Epithelial cell of proximal tubule (primary cell): Measurements from ENCODE around the gene FBXL7. TPM values are rescaled to one million over a fixed set of nuclear protein-coding genes. Genes with fewer than 3 reads are reported as not detected.

Experiments used
- DNase-seq: peaks from one replicate; pipeline ENCODE4 v3.0.0-alpha.2; 2011; ENCODE audit warnings: low read depth
- H3K4me3 ChIP-seq: 2 replicates; pipeline ENCODE4 v1.5.1; 2011; ENCODE audit warnings: low read depth, mild to moderate bottlenecking, low read length
- total RNA-seq: library from RNA; depleted of rRNA; stranded (reverse); fragments of >200 nt; gene quantifications from 2 replicates; pipeline ENCODE4 v1.2.3, GENCODE V29; 2015
- TF ChIP-seq, protein P1 (sequence below): conservative IDR thresholded peaks from 2 replicates; pipeline ENCODE4 v1.5.1; 2012; ENCODE audit warnings: low read depth, mild to moderate bottlenecking, low read length

The FBXL7 gene
- total RNA-seq, 1 donor from 2014 or later = 5.6 TPM

DNA sequence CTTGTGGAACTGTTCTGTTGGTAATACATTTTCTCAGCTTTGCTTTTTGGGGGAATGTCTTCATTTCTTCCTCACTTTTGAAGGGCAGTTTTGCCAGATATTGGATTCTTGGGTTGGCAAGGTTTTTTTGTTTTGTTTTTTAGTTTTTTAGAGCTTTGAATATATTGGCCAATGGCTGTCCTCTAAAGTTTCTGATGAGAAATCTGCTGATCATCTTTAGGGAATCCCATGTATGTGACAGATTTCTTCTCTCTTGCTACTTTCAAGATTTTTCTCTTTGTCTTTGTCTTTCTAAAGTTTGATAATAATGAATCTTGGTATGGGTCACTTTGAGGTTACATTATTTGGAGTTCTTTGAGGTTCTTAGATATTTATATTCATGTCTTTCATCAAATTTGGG lies 227.4 kb downstream of the FBXL7 start:
- TF ChIP-seq, protein P1, sequence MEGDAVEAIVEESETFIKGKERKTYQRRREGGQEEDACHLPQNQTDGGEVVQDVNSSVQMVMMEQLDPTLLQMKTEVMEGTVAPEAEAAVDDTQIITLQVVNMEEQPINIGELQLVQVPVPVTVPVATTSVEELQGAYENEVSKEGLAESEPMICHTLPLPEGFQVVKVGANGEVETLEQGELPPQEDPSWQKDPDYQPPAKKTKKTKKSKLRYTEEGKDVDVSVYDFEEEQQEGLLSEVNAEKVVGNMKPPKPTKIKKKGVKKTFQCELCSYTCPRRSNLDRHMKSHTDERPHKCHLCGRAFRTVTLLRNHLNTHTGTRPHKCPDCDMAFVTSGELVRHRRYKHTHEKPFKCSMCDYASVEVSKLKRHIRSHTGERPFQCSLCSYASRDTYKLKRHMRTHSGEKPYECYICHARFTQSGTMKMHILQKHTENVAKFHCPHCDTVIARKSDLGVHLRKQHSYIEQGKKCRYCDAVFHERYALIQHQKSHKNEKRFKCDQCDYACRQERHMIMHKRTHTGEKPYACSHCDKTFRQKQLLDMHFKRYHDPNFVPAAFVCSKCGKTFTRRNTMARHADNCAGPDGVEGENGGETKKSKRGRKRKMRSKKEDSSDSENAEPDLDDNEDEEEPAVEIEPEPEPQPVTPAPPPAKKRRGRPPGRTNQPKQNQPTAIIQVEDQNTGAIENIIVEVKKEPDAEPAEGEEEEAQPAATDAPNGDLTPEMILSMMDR = no peak
- no peak overlapping the region for H3K4me3 ChIP-seq
- DNase-seq = no peak

DNA sequence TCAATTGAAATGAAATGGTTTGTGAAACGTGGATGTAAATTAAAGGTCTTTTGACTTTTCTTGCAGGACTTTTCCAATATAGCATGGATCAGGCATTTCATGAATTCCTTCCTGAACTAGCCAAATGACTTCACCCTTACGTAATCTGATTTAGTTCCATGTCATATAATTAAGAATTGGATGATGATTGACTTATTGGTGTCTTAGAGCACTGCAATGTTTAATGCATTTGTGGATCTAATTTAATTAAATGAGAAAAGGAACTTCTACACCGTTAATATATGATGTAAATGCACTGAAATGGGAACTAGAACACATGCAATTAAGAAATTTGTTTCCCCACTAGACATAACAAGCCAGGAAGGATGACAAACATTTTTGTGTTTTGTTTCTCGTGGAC lies 228.8 kb downstream of the FBXL7 start:
- no peak for DNase-seq
- TF ChIP-seq, protein P1 = no peak
- no peak overlapping the region for H3K4me3 ChIP-seq

DNA sequence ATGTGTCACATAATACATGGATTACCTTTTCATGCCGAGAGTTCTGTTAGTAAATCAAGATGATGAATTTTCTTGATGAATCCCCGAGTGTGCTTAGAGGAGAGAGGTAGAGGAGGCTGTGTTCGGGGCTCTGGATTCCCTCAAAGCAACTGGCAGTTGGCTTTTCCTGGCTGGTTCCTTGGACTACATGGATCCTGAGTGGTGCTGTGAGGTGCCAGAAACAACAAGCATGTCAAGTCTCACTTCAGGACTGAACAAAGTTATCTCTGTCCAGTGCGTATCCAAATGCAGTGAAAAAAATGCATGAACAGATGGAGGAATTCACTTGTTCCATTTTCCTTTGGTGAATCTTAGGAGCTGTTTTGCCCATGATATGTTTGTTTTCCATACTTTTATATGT lies 231.7 kb downstream of the FBXL7 start:
- DNase-seq = no peak
- TF ChIP-seq, protein P1 = no peak
- H3K4me3 ChIP-seq = no peak overlapping the region

DNA sequence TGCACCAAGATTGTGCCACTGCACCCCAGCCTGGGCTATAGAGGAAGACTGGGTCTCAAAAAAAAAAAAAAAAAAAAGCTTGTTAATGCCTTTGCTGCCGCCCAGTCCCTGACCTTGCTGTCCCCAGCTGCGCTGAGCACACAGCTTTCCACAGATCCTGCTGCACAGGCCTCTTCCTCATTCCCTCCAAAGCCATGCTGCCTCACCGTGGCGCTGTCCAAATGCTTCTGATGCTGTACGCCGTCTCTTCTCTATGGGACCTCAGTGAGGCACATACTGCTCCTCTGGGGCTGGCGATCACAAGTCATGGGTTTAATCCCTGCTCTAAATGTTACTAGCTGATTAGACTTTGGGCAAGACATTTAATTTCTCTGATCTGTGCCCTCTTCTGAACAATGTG lies 234.1 kb downstream of the FBXL7 start:
- TF ChIP-seq, protein P1 = no peak
- no peak overlapping the region for H3K4me3 ChIP-seq
- no peak for DNase-seq

DNA sequence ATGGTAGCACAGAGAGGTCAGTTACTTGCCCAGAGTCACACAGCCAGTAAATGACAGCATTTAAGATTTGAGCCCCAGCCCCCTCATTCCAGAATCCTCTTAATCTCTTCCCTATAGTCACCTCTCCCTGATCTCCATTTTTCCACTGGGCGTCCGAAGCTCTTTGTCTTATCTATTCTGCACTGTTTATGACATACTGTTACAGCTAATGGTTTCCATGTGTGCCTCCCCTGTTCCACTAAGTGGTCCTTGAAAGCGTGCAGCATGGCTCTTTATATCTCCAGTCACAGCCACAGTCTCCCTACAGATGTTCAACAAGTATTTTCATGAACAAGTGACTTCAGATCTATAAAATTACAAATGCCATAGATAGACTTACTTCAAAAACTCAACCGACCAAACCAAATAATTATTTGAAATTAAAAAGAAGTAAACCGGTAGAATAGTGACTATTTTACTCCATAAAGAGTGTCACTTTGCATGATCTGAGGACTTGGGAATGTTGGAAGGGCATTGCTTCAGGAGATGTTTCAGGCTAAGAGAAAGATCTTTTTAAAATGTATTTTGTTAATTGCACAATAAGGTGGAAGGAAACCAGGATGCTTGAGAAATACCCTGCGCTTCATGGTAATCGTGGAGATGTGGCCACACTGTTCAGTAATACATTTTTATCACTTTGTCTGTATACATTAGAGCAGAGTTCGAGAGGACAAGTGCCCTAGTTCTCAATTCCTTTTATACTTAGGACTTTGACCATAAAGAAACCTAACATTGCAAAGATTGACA lies 237.2 kb downstream of the FBXL7 start:
- H3K4me3 ChIP-seq = no peak overlapping the region
- TF ChIP-seq, protein P1 = no peak
- no peak for DNase-seq

DNA sequence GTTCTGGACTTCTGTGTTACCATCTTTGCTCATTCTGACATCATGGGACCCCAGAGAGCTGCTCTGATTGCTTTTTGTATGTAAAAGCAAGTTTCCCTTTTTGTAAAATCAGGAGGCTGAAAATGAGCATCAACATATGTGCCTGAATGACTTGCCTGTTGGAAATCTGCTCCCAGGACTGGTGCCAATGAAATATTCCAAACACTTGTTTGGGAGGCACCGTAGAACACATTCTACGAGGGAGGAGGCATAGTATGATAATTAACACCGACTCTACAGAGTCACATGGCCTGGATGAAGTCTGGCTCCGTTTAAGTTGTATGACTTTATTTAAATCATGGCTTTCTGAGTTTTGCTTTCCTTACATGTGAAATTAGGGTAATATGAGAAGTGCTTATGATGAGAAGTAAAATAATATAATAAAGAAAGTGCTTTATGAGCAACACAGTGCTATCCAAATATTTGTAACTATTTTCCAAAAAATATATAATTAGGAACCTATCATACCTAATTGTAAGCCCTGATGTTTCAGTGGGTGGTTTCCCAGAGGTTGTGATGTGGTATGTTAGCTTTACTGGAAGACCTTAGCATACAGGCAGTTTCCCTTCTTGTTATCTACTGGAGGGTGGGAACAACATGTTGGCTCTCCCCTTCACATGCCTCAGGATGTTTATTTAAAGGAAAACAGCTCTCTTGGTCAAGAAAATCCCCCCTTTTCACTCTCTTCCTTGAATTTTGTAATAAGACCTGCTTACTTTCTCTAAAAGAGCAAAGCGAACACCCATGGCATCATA lies 238.1 kb downstream of the FBXL7 start:
- TF ChIP-seq, protein P1 = no peak
- H3K4me3 ChIP-seq = no peak overlapping the region
- no peak for DNase-seq

DNA sequence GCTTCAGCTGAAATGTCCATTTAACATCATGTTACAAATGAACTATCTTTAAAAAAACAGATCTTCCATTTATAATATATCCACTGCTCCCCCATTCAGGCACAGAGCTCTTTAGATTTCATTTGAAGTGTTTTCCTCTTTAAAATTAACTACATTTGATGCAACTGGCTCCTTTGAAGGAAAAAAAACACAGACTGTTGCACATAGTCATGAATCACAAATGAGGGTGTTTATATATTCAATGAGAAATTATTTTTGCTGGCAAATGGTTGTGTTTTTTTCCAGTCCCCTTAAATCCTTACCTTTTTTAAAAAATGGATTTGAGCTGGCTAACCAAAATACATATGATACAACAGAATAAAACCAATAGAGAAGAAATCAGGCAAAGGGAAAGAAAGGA lies 240.4 kb downstream of the FBXL7 start:
- DNase-seq = no peak
- no peak overlapping the region for H3K4me3 ChIP-seq
- TF ChIP-seq, protein P1 = no peak
